Umbilical cord (tissue), 2 donors: Measurements from ENCODE around the gene PBX1. TPM values are rescaled to one million over a fixed set of nuclear protein-coding genes. Genes with fewer than 3 reads are reported as not detected.
A peak's percentile ranks its signal among the peaks of the same experiment; 100 is the strongest.

ENCODE experiments used
- DNase-seq: peaks from one replicate; pipeline ENCODE4 v3.0.0-alpha.2; 2015; ENCODE audit warnings: low spot score
- total RNA-seq: library from RNA; depleted of rRNA; stranded (reverse); fragments of >200 nt; gene quantifications from one replicate; pipeline ENCODE4 v1.2.3, GENCODE V29; 2014; ENCODE audit warnings: low replicate concordance; ENCODE audit not compliant: insufficient read depth

The PBX1 gene
- total RNA-seq, 1 donor from 2014 or later: 119 TPM

- DNase-seq: peak; percentile 29
Observed at GRCh38 chr1:164563721-164564360, 4.9 kb downstream of the PBX1 start.

- DNase-seq: no peak
Observed at GRCh38 chr1:164564378-164564777, 5.4 kb downstream of the PBX1 start.

GRCh38 chr1:164565357-164565756, 6.4 kb downstream of the PBX1 start:
- no peak for DNase-seq

- no peak for DNase-seq
Observed at GRCh38 chr1:164567774-164568173, 8.8 kb downstream of the PBX1 start.

GRCh38 chr1:164569241-164569640, 10.3 kb downstream of the PBX1 start:
- DNase-seq: no peak

GRCh38 chr1:164569866-164570265, 10.9 kb downstream of the PBX1 start:
- DNase-seq: no peak

- DNase-seq: no peak
Observed at GRCh38 chr1:164571333-164571732, 12.3 kb downstream of the PBX1 start.

GRCh38 chr1:164575356-164575886, 16.4 kb downstream of the PBX1 start:
- DNase-seq: no peak

GRCh38 chr1:164576291-164577271, 17.6 kb downstream of the PBX1 start:
- DNase-seq: peak; percentile 74

GRCh38 chr1:164577291-164577690, 18.3 kb downstream of the PBX1 start:
- DNase-seq: no peak

- DNase-seq: no peak
Observed at GRCh38 chr1:164578479-164579200, 19.7 kb downstream of the PBX1 start.

GRCh38 chr1:164579381-164579780, 20.4 kb downstream of the PBX1 start:
- peak; percentile 66 for DNase-seq

GRCh38 chr1:164581762-164582161, 22.8 kb downstream of the PBX1 start:
- no peak for DNase-seq

GRCh38 chr1:164583196-164583595, 24.2 kb downstream of the PBX1 start:
- no peak for DNase-seq

GRCh38 chr1:164583835-164584539, 25.0 kb downstream of the PBX1 start:
- no peak for DNase-seq

GRCh38 chr1:164586591-164586990, 27.6 kb downstream of the PBX1 start:
- DNase-seq: no peak

- no peak for DNase-seq
Observed at GRCh38 chr1:164587617-164588501, 28.9 kb downstream of the PBX1 start.

- DNase-seq: peak; percentile 96
Observed at GRCh38 chr1:164588516-164589341, 29.7 kb downstream of the PBX1 start.

- DNase-seq: no peak
Observed at GRCh38 chr1:164589408-164589807, 30.4 kb downstream of the PBX1 start.
